ENCODE data around the gene CD300LG.

- TF ChIP-seq, protein P1, sequence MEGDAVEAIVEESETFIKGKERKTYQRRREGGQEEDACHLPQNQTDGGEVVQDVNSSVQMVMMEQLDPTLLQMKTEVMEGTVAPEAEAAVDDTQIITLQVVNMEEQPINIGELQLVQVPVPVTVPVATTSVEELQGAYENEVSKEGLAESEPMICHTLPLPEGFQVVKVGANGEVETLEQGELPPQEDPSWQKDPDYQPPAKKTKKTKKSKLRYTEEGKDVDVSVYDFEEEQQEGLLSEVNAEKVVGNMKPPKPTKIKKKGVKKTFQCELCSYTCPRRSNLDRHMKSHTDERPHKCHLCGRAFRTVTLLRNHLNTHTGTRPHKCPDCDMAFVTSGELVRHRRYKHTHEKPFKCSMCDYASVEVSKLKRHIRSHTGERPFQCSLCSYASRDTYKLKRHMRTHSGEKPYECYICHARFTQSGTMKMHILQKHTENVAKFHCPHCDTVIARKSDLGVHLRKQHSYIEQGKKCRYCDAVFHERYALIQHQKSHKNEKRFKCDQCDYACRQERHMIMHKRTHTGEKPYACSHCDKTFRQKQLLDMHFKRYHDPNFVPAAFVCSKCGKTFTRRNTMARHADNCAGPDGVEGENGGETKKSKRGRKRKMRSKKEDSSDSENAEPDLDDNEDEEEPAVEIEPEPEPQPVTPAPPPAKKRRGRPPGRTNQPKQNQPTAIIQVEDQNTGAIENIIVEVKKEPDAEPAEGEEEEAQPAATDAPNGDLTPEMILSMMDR (conservative IDR thresholded peaks at IDR 0.05) = no peak
- TF ChIP-seq EZH2 (IDR thresholded peaks at IDR 0.05; ENCODE audit: low read depth) = no peak
These were observed 25.1 kb downstream of the CD300LG start for GRCh38 chr17:43871946-43872690.
